Measurements from ENCODE around the gene DPP10.

DNA sequence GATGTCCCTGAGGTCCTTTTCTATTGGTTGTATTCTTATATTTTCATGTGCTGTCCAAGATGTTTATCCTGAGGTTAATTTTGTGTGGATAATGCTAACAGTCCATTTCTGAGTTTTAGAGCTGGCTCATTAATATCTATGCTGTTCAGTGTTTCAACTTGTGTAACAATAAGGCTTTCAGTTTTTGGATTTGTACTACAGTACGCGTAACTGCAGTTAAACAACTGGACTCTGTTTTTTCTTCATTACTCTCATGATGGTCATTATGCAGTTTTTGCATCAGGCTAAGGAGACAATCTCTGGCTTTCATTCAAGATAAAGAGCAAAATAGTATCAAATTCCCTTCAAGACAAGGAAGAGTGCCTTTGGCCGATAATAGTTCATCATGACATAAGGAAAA, 1364.8 kb downstream of the DPP10 start:
- TF ChIP-seq CTCF (IDR thresholded peaks at IDR 0.05) (no peak), EP300 (IDR thresholded peaks at IDR 0.05) (no peak)
